K562 (cell line): ENCODE data around the gene BOC. TPM values are rescaled to one million over a fixed set of nuclear protein-coding genes. Genes with fewer than 3 reads are reported as not detected.

ENCODE experiments used
- ATAC-seq: fragments of 200-7000 bp; cut with Tn5 transposase; 3 replicates; pipeline ENCODE4 v1.9.1; 2020; ENCODE audit warnings: moderate library complexity
- BruUV-seq: library from RNA; stranded (reverse); fragments of 400-500 nt; replicated peaks from 2 replicates; lab custom pipeline; 2021; lab: Mats Ljungman, UMichigan
- CTCF ChIA-PET: fragments of 300-600 bp; formaldehyde crosslinking; extraction: SDS; loops from one replicate; lab custom pipeline; 2021; ENCODE audit warnings: low intra/inter-chr PET ratio; lab: Yijun Ruan, JAX
- POLR2A ChIA-PET: fragments of 300-600, 350-650 bp; sonication (Branson Sonifier 250); formaldehyde crosslinking; extraction: SDS; loops from one replicate; lab custom pipeline; 2021; ENCODE audit warnings: antibody characterized with exemption, inconsistent platforms; lab: Yijun Ruan, JAX
- DNase-seq, 4 experiments: peaks; one replicate each; pipeline versions ENCODE4 v3.0.0 to v3.0.0-alpha.2; 2011 to 2018; ENCODE audit warnings: low spot score in 3 of 4, mixed read lengths in 3 of 4; ENCODE audit errors: extremely low read depth in 1 of 4
- FAIRE-seq: peaks from 2 replicates; lab custom pipeline; 2011; peaks lifted over from hg19 to GRCh38; lab: Jason Lieb, UNC
- H2AFZ ChIP-seq: 2 replicates; pipeline ENCODE4 v1.6.0; 2011; ENCODE audit warnings: low read depth, low read length, control low read depth, inconsistent platforms
- H3K27ac ChIP-seq: fragments of 200-600 bp; 3 replicates; pipeline ENCODE4 v1.8.0; 2011; ENCODE audit warnings: low read depth, mild to moderate bottlenecking, control low read depth, inconsistent platforms, low read length, moderate library complexity, mixed read lengths; ENCODE audit errors: extremely low read depth
- H3K27me3 ChIP-seq, 2 experiments: fragments of 300-600 bp in 1 of 2; 2 replicates in 1 of 2; 3 replicates in 1 of 2; pipeline versions ENCODE4 v1.6.0 to v1.8.0; 2011; ENCODE audit warnings: inconsistent platforms in 2 of 2, low read length in 2 of 2, mild to moderate bottlenecking in 1 of 2, mixed read lengths in 1 of 2, moderate library complexity in 1 of 2; ENCODE audit not compliant: control insufficient read depth in 2 of 2, insufficient read depth in 2 of 2
- H3K36me3 ChIP-seq: fragments of 300-600 bp; 3 replicates; pipeline ENCODE4 v1.8.0; 2011; ENCODE audit warnings: mild to moderate bottlenecking, low read length, inconsistent platforms; ENCODE audit not compliant: control insufficient read depth, insufficient read depth
- H3K4me1 ChIP-seq, 2 experiments: fragments of 200-600 bp in 1 of 2; replicated peaks in 1 of 2; 2 replicates in 1 of 2; 3 replicates in 1 of 2; pipeline versions ENCODE4 v1.5.1 to v1.8.0; 2011; ENCODE audit warnings: inconsistent platforms in 2 of 2, low read length in 2 of 2, mild to moderate bottlenecking in 1 of 2, mixed read lengths in 1 of 2, moderate library complexity in 1 of 2; ENCODE audit not compliant: control insufficient read depth in 2 of 2, insufficient read depth in 2 of 2
- H3K4me2 ChIP-seq: 2 replicates; pipeline ENCODE4 v1.6.1; 2011; ENCODE audit warnings: low read length, control low read depth, inconsistent platforms, mixed read lengths; ENCODE audit not compliant: insufficient read depth
- H3K4me3 ChIP-seq: fragments of 200-600 bp; sonication (generic), shearing (Covaris generic); 2 replicates; pipeline ENCODE4 v1.5.1; 2016; ENCODE audit warnings: control low read depth, inconsistent platforms
- H3K79me2 ChIP-seq: fragments of 200-600 bp; 3 replicates; pipeline ENCODE4 v1.8.0; 2011; ENCODE audit warnings: low read length, inconsistent platforms; ENCODE audit not compliant: control insufficient read depth, insufficient read depth
- H3K9ac ChIP-seq, 2 experiments: 2 replicates each; pipeline versions ENCODE4 v1.6.0 to v1.6.1; 2011; ENCODE audit warnings: low read depth in 2 of 2, low read length in 2 of 2, control low read depth in 1 of 2, inconsistent platforms in 1 of 2, mild to moderate bottlenecking in 1 of 2, mixed read lengths in 1 of 2; ENCODE audit not compliant: insufficient read depth in 1 of 2
- H3K9me1 ChIP-seq: one replicate; pipeline ENCODE4 v1.6.0; 2011; ENCODE audit warnings: inconsistent platforms, mild to moderate bottlenecking, low read length, moderate library complexity; ENCODE audit not compliant: control insufficient read depth, insufficient read depth
- H3K9me3 ChIP-seq: replicated peaks from 2 replicates; pipeline ENCODE4 v1.5.1; 2011; ENCODE audit warnings: low read depth, low read length, inconsistent platforms; ENCODE audit not compliant: control insufficient read depth, insufficient read depth
- H4K20me1 ChIP-seq: replicated peaks from 2 replicates; pipeline ENCODE4 v1.6.1; 2011; ENCODE audit warnings: low read length, inconsistent platforms, mixed read lengths; ENCODE audit not compliant: control insufficient read depth, insufficient read depth
- ADNP ChIP-seq: fragments of 200-800 bp; sonication (Bioruptor generic); IDR thresholded peaks from 2 replicates; pipeline ENCODE4 v1.6.1; 2016; ENCODE audit warnings: missing genetic modification characterization, missing compliant biosample characterization
- CBX3 ChIP-seq, 2 experiments: IDR thresholded peaks; 1 replicate in 1 of 2; 2 replicates in 1 of 2; pipeline ENCODE4 v1.6.1; 2012; ENCODE audit warnings: inconsistent platforms in 2 of 2, low read length in 2 of 2, borderline replicate concordance in 1 of 2, control low read depth in 1 of 2
- HLTF ChIP-seq: fragments of 450-650 bp; IDR thresholded peaks from 2 replicates; pipeline ENCODE4 v1.6.1; 2016
- ILF3 ChIP-seq: fragments of 450-650 bp; IDR thresholded peaks from 2 replicates; pipeline ENCODE4 v1.6.1; 2018; ENCODE audit warnings: antibody characterized with exemption, mild to moderate bottlenecking, moderate library complexity, borderline replicate concordance
- NR2C2 ChIP-seq, 2 experiments: fragments of 200-800 bp in 1 of 2; sonication (Bioruptor generic) in 1 of 2; sonication (generic) in 1 of 2; formaldehyde crosslinking in 1 of 2; IDR thresholded peaks; 2 replicates each; pipeline versions ENCODE4 v1.6.1 to v1.8.0; 2016 to 2022; ENCODE audit warnings: mild to moderate bottlenecking in 1 of 2, missing compliant biosample characterization in 1 of 2, missing genetic modification characterization in 1 of 2, missing genetic modification reagents in 1 of 2
- POLR2AphosphoS5 ChIP-seq: IDR thresholded peaks from 2 replicates; pipeline ENCODE4 v1.6.1; 2011; ENCODE audit warnings: mild to moderate bottlenecking, low read depth, low read length, moderate library complexity; ENCODE audit not compliant: control insufficient read depth, insufficient read depth
- POLR2G ChIP-seq: fragments of 200-400 bp; formaldehyde crosslinking; IDR thresholded peaks from 2 replicates; pipeline ENCODE4 v1.6.1; 2017; ENCODE audit warnings: low read depth, mild to moderate bottlenecking, antibody characterized with exemption, low read length, moderate library complexity
- POLR3G ChIP-seq: IDR thresholded peaks from 2 replicates; pipeline ENCODE4 v1.6.1; 2011; ENCODE audit not compliant: insufficient read length, insufficient replicate concordance; ENCODE audit errors: extremely low read depth
- PURB ChIP-seq: sonication (generic); formaldehyde crosslinking; IDR thresholded peaks from 2 replicates; pipeline ENCODE4 v1.9.0; 2021; ENCODE audit warnings: low read depth, mild to moderate bottlenecking, missing genetic modification reagents
- TCF3 ChIP-seq: sonication (generic); formaldehyde crosslinking; IDR thresholded peaks from 2 replicates; pipeline ENCODE4 v1.4.0; 2020; ENCODE audit warnings: mild to moderate bottlenecking, missing genetic modification reagents
- XRCC5 ChIP-seq: fragments of 200-400 bp; formaldehyde crosslinking; IDR thresholded peaks from 2 replicates; pipeline ENCODE4 v1.6.1; 2017; ENCODE audit warnings: low read depth, mild to moderate bottlenecking, low read length
- ZNF121 ChIP-seq: sonication (generic); formaldehyde crosslinking; conservative IDR thresholded peaks from 2 replicates; pipeline ENCODE4 v1.8.0; 2022; ENCODE audit warnings: missing genetic modification reagents
- ZNF436 ChIP-seq: fragments of 250-450, 450-650 bp; sonication (Bioruptor Pico); formaldehyde crosslinking; IDR thresholded peaks from 2 replicates; pipeline ENCODE4 v1.7.0; 2020; ENCODE audit warnings: mild to moderate bottlenecking
- ZNF764 ChIP-seq: fragments of 250-450 bp; sonication (Bioruptor Pico); IDR thresholded peaks from 2 replicates; pipeline ENCODE4 v1.4.0; 2020; ENCODE audit warnings: low read depth, mild to moderate bottlenecking, moderate library complexity
- WGBS: fragments of 100-300 bp; shearing (Covaris generic); methylation state at CpG from one replicate; pipeline ENCODE4 v1.1.6; 2016; ENCODE audit warnings: low coverage, mixed read lengths; ENCODE audit not compliant: insufficient coverage; ENCODE audit errors: missing lambda C conversion rate; 5-methylcytosine and 5-hydroxymethylcytosine counted together
- in situ Hi-C: fragments of 300-500 bp; cut with MboI; formaldehyde crosslinking; loops from 4 replicates; pipeline ENCODE4 v1.15.0; 2018; ENCODE audit warnings: inconsistent platforms, mixed read lengths
- intact Hi-C: fragments of 100-400 bp; cut with micrococcal nuclease; formaldehyde crosslinking; loops from 2 replicates; pipeline ENCODE4 v1.14.2; 2022
- polyA plus RNA-seq, 8 experiments: library from polyadenylated mRNA; depleted of rRNA in 4 of 8; stranded (reverse) in 5 of 8; unstranded in 3 of 8; fragments of >200 nt; fragmentation: Nextera tagmentation in 2 of 8; fragmentation: Illumina TruSeq in 1 of 8; extraction: Ambion mirVana in 2 of 8; extraction: Trizol in 1 of 8; gene quantifications; 2 replicates each; pipeline versions ENCODE4 v1.2.1 to v1.2.3, GENCODE V29; 2011 to 2014; ENCODE audit warnings: inconsistent platforms in 1 of 8, missing spikeins in 1 of 8
- total RNA-seq, 7 experiments: library from RNA; depleted of rRNA in 6 of 7; stranded (reverse); fragments of >200 nt in 6 of 7; fragmentation: Illumina TruSeq in 2 of 7; extraction: Trizol in 2 of 7; gene quantifications; 2 replicates each; pipeline versions ENCODE4 v1.2.1 to v1.2.3, GENCODE V29; 2011 to 2021; ENCODE audit warnings: low replicate concordance in 1 of 7
- TF ChIP-seq, protein P1 (sequence below): fragments of 450-650 bp; formaldehyde crosslinking; IDR thresholded peaks from 2 replicates; pipeline ENCODE4 v1.4.0; 2020; ENCODE audit warnings: mild to moderate bottlenecking, moderate library complexity
- TF ChIP-seq, protein P2 (sequence below): fragments of 450-650 bp; IDR thresholded peaks from 2 replicates; pipeline ENCODE4 v1.6.1; 2016; ENCODE audit warnings: borderline replicate concordance

The BOC gene
- total and polyA plus RNA-seq, 9 of the 15 experiments (the other 6 are each of a cell fraction or from before 2014, with no cell fraction given) = not detected

GRCh38 chr3:113261063-113261625 lies 49.8 kb downstream of the BOC start (continued):
- no peak for TF ChIP-seq POLR3G
- TF ChIP-seq ILF3 = no peak
- TF ChIP-seq ZNF121 = no peak
- TF ChIP-seq, protein P1, sequence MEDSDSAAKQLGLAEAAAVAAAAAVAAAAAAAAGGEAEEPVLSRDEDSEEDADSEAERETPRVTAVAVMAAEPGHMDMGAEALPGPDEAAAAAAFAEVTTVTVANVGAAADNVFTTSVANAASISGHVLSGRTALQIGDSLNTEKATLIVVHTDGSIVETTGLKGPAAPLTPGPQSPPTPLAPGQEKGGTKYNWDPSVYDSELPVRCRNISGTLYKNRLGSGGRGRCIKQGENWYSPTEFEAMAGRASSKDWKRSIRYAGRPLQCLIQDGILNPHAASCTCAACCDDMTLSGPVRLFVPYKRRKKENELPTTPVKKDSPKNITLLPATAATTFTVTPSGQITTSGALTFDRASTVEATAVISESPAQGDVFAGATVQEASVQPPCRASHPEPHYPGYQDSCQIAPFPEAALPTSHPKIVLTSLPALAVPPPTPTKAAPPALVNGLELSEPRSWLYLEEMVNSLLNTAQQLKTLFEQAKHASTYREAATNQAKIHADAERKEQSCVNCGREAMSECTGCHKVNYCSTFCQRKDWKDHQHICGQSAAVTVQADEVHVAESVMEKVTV (CRISPR knock-in tag) = no peak
- no peak for TF ChIP-seq POLR2AphosphoS5
- no peak for TF ChIP-seq TCF3

DNA sequence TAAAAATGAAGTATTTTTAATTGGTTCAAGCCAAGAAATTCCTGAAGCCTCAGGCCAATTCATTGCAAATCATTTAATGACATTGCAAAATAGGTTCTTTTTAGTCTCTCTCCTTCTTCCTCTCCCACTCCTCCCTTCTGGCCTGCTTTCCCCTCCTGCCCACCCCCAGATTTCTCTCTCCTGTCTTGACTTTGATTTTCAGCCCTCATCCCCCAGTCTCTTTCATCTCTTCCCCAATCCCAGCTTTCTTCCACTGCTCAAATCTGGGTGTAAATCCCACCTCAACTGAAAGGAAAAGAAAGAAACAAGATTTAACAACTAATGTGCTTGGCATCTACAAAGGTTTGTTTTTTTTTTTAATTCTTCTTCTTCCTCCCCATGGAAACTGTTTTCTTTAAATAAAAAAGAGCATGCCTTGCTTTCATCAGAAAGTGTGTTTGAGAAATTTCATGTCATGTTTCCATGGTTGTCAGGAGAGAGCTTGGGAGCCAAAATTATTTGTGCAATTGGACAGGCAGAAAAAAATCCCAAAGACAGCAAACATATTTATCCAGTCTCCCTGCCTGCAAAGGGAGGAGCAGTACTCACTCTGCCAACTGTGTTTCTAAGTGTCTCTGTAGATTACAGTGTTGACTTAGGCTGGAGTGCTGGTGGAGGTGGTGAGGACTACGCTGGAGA lies 50.4 kb downstream of the BOC start:
- FAIRE-seq (no peak), ATAC-seq (no peak), DNase-seq (no peak)
- in situ Hi-C loops = loop anchor here (25.0 kb wide), 1 partner anchor 624 kb away; the partner anchor contains the start of gene CCDC80
- Histone ChIP-seq H3K27me3 (peaks cover 0 to under 1% of the 10 kb centered on the region in 2 experiments; a peak in 2 of 5 replicates), H3K79me2 (no peaks in the 10 kb centered on the region), H2AFZ (no peak overlapping the region), H3K9me1 (no peaks in the 10 kb centered on the region), H3K27ac (no peak overlapping the region), H4K20me1 (no peaks in the 10 kb centered on the region), H3K4me3 (no peak overlapping the region), H3K9me3 (no peaks in the 10 kb centered on the region), H3K4me2 (no peak overlapping the region), H3K4me1 (no peaks in the 10 kb centered on the region), H3K9ac (no peak overlapping the region), H3K36me3 (no peaks in the 10 kb centered on the region)
- CTCF ChIA-PET = no interaction called here
- intact Hi-C loops = no loop called here
- WGBS = 0% methylated on average over 1 of the region's 1 CpG
- POLR2A ChIA-PET = no interaction called here
- BruUV-seq = no TSS peak
- no peak for TF ChIP-seq CBX3 (IDR thresholded peaks at IDR 0.05; ENCODE audit: borderline replicate concordance in 1 of 2, low read length in 2 of 2)
- TF ChIP-seq PURB (CRISPR knock-in tag) = no peak
- no peak for TF ChIP-seq XRCC5
- no peak for TF ChIP-seq ZNF436 (CRISPR knock-in tag)
- TF ChIP-seq, protein P2, sequence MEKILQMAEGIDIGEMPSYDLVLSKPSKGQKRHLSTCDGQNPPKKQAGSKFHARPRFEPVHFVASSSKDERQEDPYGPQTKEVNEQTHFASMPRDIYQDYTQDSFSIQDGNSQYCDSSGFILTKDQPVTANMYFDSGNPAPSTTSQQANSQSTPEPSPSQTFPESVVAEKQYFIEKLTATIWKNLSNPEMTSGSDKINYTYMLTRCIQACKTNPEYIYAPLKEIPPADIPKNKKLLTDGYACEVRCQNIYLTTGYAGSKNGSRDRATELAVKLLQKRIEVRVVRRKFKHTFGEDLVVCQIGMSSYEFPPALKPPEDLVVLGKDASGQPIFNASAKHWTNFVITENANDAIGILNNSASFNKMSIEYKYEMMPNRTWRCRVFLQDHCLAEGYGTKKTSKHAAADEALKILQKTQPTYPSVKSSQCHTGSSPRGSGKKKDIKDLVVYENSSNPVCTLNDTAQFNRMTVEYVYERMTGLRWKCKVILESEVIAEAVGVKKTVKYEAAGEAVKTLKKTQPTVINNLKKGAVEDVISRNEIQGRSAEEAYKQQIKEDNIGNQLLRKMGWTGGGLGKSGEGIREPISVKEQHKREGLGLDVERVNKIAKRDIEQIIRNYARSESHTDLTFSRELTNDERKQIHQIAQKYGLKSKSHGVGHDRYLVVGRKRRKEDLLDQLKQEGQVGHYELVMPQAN = no peak
- no peak for TF ChIP-seq ZNF764 (CRISPR knock-in tag)
- TF ChIP-seq POLR2G = no peak
- no peak for TF ChIP-seq NR2C2 (CRISPR knock-in tag; IDR thresholded peaks at IDR 0.05)
- no peak for TF ChIP-seq NR2C2 (tag; IDR thresholded peaks at IDR 0.05)
- no peak for TF ChIP-seq ADNP (tag)
- TF ChIP-seq HLTF = no peak
